Fibroblast of mammary gland (primary cell): Measurements from ENCODE around the gene SLC66A2.

Experiments used
- DNase-seq: peaks from one replicate; pipeline ENCODE4 v3.0.0-alpha.2; 2010; ENCODE audit warnings: low read depth
- H3K4me3 ChIP-seq: 2 replicates; pipeline ENCODE4 v1.5.1; 2011; ENCODE audit warnings: low read depth, mild to moderate bottlenecking, low read length, moderate library complexity; ENCODE audit not compliant: control insufficient read depth
- CTCF ChIP-seq: conservative IDR thresholded peaks from 2 replicates; pipeline ENCODE4 v1.5.1; 2011; ENCODE audit warnings: low read depth, low read length, inconsistent platforms; ENCODE audit not compliant: control insufficient read depth, insufficient read depth

Gene SLC66A2

GRCh38 chr18:79863161-79864005 is 88.1 kb downstream of the SLC66A2 start:
- no peak for TF ChIP-seq CTCF
- H3K4me3 ChIP-seq, result no peak overlapping the region
- no peak for DNase-seq

GRCh38 chr18:79862562-79862961 is 88.9 kb downstream of the SLC66A2 start:
- DNase-seq, result no peak
- H3K4me3 ChIP-seq, result no peak overlapping the region
- TF ChIP-seq CTCF, result no peak

GRCh38 chr18:79861687-79862086 is 89.8 kb downstream of the SLC66A2 start:
- no peak for DNase-seq

GRCh38 chr18:79859314-79859713 is 92.1 kb downstream of the SLC66A2 start:
- no peak overlapping the region for H3K4me3 ChIP-seq
- TF ChIP-seq CTCF, result no peak
- DNase-seq, result no peak

More at GRCh38 chr18:79861687-79862086, 89.8 kb downstream of the SLC66A2 start:
- H3K4me3 ChIP-seq, result no peak overlapping the region
- TF ChIP-seq CTCF, result no peak

GRCh38 chr18:79857082-79857671 is 94.3 kb downstream of the SLC66A2 start:
- H3K4me3 ChIP-seq, result no peak overlapping the region
- DNase-seq, result peak; percentile 70
- no peak for TF ChIP-seq CTCF

- DNase-seq, result peak; percentile 18
- no peak overlapping the region for H3K4me3 ChIP-seq
- TF ChIP-seq CTCF, result no peak
These were observed 95.1 kb downstream of the SLC66A2 start for GRCh38 chr18:79856119-79857007.
